ENCODE data around the gene ARMC9. TPM values are rescaled to one million over a fixed set of nuclear protein-coding genes. Genes with fewer than 3 reads are reported as not detected.

Gene ARMC9
- total and polyA plus RNA-seq, 11 donors: 0.95 to 4.7 (median 2.4) TPM

GRCh38 chr2:231294571-231295362 lies 96.3 kb downstream of the ARMC9 start:
- no peak for DNase-seq
- peak in 1 of 4 donors; percentile 3 for ATAC-seq
- H3K4me3 ChIP-seq: no peak overlapping the region
- peaks cover 0 to 4% (median 0%) of the 10 kb centered on the region in 9 donors for H3K36me3 ChIP-seq
- intact Hi-C loops (cut with DNase I): loop anchor here in 9 of 10 donors (5.0 to 10.0 kb wide), 7 partner anchors 42 to 190 kb away; partner anchors contain the start of gene B3GNT7 (in 4 of the 9)
- TF ChIP-seq POLR2A (IDR thresholded peaks at IDR 0.05): no peak
- TF ChIP-seq, protein P1, sequence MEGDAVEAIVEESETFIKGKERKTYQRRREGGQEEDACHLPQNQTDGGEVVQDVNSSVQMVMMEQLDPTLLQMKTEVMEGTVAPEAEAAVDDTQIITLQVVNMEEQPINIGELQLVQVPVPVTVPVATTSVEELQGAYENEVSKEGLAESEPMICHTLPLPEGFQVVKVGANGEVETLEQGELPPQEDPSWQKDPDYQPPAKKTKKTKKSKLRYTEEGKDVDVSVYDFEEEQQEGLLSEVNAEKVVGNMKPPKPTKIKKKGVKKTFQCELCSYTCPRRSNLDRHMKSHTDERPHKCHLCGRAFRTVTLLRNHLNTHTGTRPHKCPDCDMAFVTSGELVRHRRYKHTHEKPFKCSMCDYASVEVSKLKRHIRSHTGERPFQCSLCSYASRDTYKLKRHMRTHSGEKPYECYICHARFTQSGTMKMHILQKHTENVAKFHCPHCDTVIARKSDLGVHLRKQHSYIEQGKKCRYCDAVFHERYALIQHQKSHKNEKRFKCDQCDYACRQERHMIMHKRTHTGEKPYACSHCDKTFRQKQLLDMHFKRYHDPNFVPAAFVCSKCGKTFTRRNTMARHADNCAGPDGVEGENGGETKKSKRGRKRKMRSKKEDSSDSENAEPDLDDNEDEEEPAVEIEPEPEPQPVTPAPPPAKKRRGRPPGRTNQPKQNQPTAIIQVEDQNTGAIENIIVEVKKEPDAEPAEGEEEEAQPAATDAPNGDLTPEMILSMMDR (IDR thresholded peaks at IDR 0.05): no peak
- no peaks in the 10 kb centered on the region for H3K27me3 ChIP-seq
- H3K4me1 ChIP-seq: peaks cover 0 to 33% (median 6%) of the 10 kb centered on the region in 12 donors
- H3K27ac ChIP-seq: peak overlapping the region in 4 of 12 donors; percentile 7 to 43 (median 24)
- H3K9me3 ChIP-seq: no peaks in the 10 kb centered on the region
- WGBS, 4 donors: 68 to 85% (median 76%) methylated on average over 10 of the region's 10 CpGs

DNA sequence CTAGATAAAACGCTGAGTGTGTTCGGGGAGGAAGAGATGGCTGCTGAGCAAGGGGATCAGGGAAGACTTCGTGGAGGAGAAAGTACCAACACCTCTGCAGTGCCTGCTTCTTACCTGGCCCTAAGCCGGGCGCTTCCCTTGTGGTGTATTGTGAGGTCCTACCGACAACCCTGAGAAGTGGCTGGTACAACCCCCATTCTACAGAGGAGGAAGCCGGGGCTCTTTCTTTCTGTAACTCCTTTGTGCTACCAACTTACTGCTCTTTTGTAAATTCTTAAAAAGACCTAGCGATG lies 96.9 kb downstream of the ARMC9 start:
- intact Hi-C loops (cut with DNase I): loop anchor here in 9 of 10 donors (5.0 to 10.0 kb wide), 5 partner anchors 97 to 191 kb away; partner anchors contain the start of gene B3GNT7 (in 4 of the 9)
- DNase-seq: no peak
- H3K36me3 ChIP-seq: peaks cover 0 to 4% (median 0%) of the 10 kb centered on the region in 9 donors
- TF ChIP-seq, protein P1 (IDR thresholded peaks at IDR 0.05): no peak
- no peak for TF ChIP-seq POLR2A (IDR thresholded peaks at IDR 0.05)
- no peaks in the 10 kb centered on the region for H3K9me3 ChIP-seq
- ATAC-seq: no peak
- H3K27me3 ChIP-seq: no peaks in the 10 kb centered on the region
- no peak overlapping the region for H3K4me3 ChIP-seq
- WGBS, 4 donors: 79 to 84% (median 81%) methylated on average over 8 of the region's 8 CpGs
- peaks cover 0 to 36% (median 6%) of the 10 kb centered on the region in 12 donors for H3K4me1 ChIP-seq
- peak overlapping the region in 1 of 12 donors; percentile 12 for H3K27ac ChIP-seq

DNA sequence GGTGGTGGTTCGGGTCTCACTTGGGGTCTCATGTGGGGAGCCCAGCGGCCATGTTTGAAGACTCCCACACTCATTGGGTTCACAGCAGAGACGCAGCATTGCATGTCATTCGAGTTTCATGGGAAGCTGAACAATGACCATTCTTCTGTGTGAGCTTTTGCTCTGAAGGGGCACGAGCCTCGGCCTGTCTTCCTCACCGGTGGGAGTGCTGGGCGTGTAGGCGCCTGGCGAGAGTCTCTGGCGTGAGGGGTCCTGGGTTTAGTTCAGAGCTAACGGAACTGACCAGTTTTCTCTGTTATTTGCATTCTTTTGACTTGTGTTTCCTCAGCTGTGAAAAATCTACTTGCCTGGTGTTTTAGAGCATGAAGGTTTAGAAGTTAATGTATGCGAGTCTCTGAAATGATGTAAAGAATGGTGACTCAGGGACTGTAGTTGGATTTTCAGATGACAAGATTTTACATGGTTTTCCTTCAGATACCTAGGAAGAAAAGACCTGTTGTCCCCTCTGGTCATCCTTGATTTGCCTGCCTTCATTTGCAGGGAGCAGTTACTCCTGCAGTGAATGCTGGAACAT lies 98.1 kb downstream of the ARMC9 start:
- WGBS, 4 donors: 93 to 97% (median 95%) methylated on average over 13 of the region's 13 CpGs
- no peak overlapping the region for H3K4me3 ChIP-seq
- ATAC-seq: no peak
- intact Hi-C loops (cut with DNase I): loop anchor here (2.0 to 10.0 kb wide), 6 partner anchors 96 to 192 kb away; partner anchors contain the start of gene B3GNT7 (in 4 of the 10)
- no peaks in the 10 kb centered on the region for H3K9me3 ChIP-seq
- no peak for TF ChIP-seq POLR2A (IDR thresholded peaks at IDR 0.05)
- TF ChIP-seq, protein P1 (IDR thresholded peaks at IDR 0.05): no peak
- no peak for DNase-seq
- H3K27ac ChIP-seq: no peak overlapping the region
- H3K36me3 ChIP-seq: peaks cover 0 to 4% (median 0%) of the 10 kb centered on the region in 9 donors
- peaks cover 0 to 39% (median 6%) of the 10 kb centered on the region in 12 donors for H3K4me1 ChIP-seq
- no peaks in the 10 kb centered on the region for H3K27me3 ChIP-seq

Data from heart left ventricle (tissue), 16 donors.